Neuronal stem cell (in vitro differentiated cells): ENCODE data around the gene ATG4C.
"Not testable (repeated sequence)": the region's sequence is repeated elsewhere in the genome, so short reads cannot be mapped to it uniquely, and the experiment has no call there.

Source experiments
- DNase-seq: peaks from one replicate; pipeline ENCODE4 v3.0.0-alpha.2; 2013; ENCODE audit warnings: low spot score
- H2AFZ ChIP-seq: one replicate; pipeline ENCODE4 v1.6.1; 2013; ENCODE audit warnings: mild to moderate bottlenecking, low read length, inconsistent platforms
- H2AK5ac ChIP-seq: 2 replicates; pipeline ENCODE4 v1.6.1; 2013; ENCODE audit warnings: low read depth, mild to moderate bottlenecking, inconsistent platforms, low read length, moderate library complexity, mixed read lengths
- H2BK120ac ChIP-seq: 2 replicates; pipeline ENCODE4 v1.6.1; 2013; ENCODE audit warnings: low read depth, mild to moderate bottlenecking, inconsistent platforms, low read length, moderate library complexity, mixed read lengths
- H2BK12ac ChIP-seq: one replicate; pipeline ENCODE4 v1.6.1; 2013; ENCODE audit warnings: low read length, inconsistent platforms
- H2BK15ac ChIP-seq: 2 replicates; pipeline ENCODE4 v1.6.1; 2013; ENCODE audit warnings: mild to moderate bottlenecking, low read length, inconsistent platforms, mixed read lengths
- H2BK5ac ChIP-seq: one replicate; pipeline ENCODE4 v1.6.1; 2013; ENCODE audit warnings: inconsistent platforms, mild to moderate bottlenecking, low read length, moderate library complexity
- H3K14ac ChIP-seq: one replicate; pipeline ENCODE4 v1.6.1; 2013; ENCODE audit warnings: low read length, inconsistent platforms
- H3K18ac ChIP-seq: 2 replicates; pipeline ENCODE4 v1.6.1; 2013; ENCODE audit warnings: low read length, inconsistent platforms
- H3K23ac ChIP-seq: 2 replicates; pipeline ENCODE4 v1.6.1; 2013; ENCODE audit warnings: low read depth, mild to moderate bottlenecking, mixed read lengths, low read length, inconsistent platforms; ENCODE audit not compliant: poor library complexity
- H3K27ac ChIP-seq: replicated peaks from 3 replicates; pipeline ENCODE4 v1.5.1; 2013; ENCODE audit warnings: low read length, inconsistent platforms
- H3K27me3 ChIP-seq, 3 experiments: 2 replicates each; pipeline ENCODE4 v1.6.1; 2013; ENCODE audit warnings: low read length in 3 of 3, mild to moderate bottlenecking in 2 of 3, inconsistent platforms in 1 of 3, low read depth in 1 of 3, mixed read lengths in 1 of 3, moderate library complexity in 1 of 3; ENCODE audit not compliant: control insufficient read depth in 3 of 3, insufficient read depth in 3 of 3
- H3K36me3 ChIP-seq, 2 donors: replicated peaks in 1 of 2; 2 replicates each; pipeline ENCODE4 v1.6.1; 2013; ENCODE audit warnings: low read length in 2 of 2; ENCODE audit not compliant: control insufficient read depth in 2 of 2, insufficient read depth in 2 of 2
- H3K4ac ChIP-seq: 2 replicates; pipeline ENCODE4 v1.6.1; 2013; ENCODE audit warnings: inconsistent platforms, mild to moderate bottlenecking, low read length, moderate library complexity
- H3K4me1 ChIP-seq, 2 donors: 1 replicate in 1 of 2; 2 replicates in 1 of 2; pipeline ENCODE4 v1.6.1; 2013; ENCODE audit warnings: low read length in 2 of 2, low read depth in 1 of 2; ENCODE audit not compliant: control insufficient read depth in 2 of 2, insufficient read depth in 1 of 2
- H3K4me2 ChIP-seq: one replicate; pipeline ENCODE4 v1.6.1; 2013; ENCODE audit warnings: mild to moderate bottlenecking, low read length, inconsistent platforms; ENCODE audit not compliant: insufficient read depth, poor library complexity, severe bottlenecking
- H3K4me3 ChIP-seq, 2 donors: 2 replicates each; pipeline ENCODE4 v1.5.1; 2013; ENCODE audit warnings: low read length in 2 of 2, mild to moderate bottlenecking in 2 of 2, inconsistent platforms in 1 of 2, moderate library complexity in 1 of 2
- H3K79me1 ChIP-seq: one replicate; pipeline ENCODE4 v1.6.1; 2013; ENCODE audit warnings: low read depth, mild to moderate bottlenecking, inconsistent platforms, low read length, moderate library complexity
- H3K9ac ChIP-seq: one replicate; pipeline ENCODE4 v1.6.1; 2013; ENCODE audit warnings: mild to moderate bottlenecking, low read depth, low read length, inconsistent platforms; ENCODE audit not compliant: poor library complexity
- H3K9me3 ChIP-seq, 2 donors: replicated peaks in 1 of 2; 2 replicates each; pipeline versions ENCODE3 to v1.6.1; 2013; ENCODE audit warnings: low read length in 2 of 2, mild to moderate bottlenecking in 2 of 2, inconsistent platforms in 1 of 2, low read depth in 1 of 2, mixed read lengths in 1 of 2, moderate library complexity in 1 of 2; ENCODE audit not compliant: control insufficient read depth in 2 of 2, insufficient read depth in 1 of 2
- H4K8ac ChIP-seq: one replicate; pipeline ENCODE4 v1.6.1; 2013; ENCODE audit warnings: low read depth, mild to moderate bottlenecking, inconsistent platforms, low read length, moderate library complexity
- H4K91ac ChIP-seq: one replicate; pipeline ENCODE4 v1.6.1; 2013; ENCODE audit warnings: low read length, low read depth, mild to moderate bottlenecking, inconsistent platforms; ENCODE audit not compliant: poor library complexity
- WGBS, 2 donors: extraction: QIAGEN DNeasy Blood & Tissue Kit; methylation state at CpG; one replicate each; pipeline ENCODE4 v1.1.7; 2013; ENCODE audit warnings: missing lambda C conversion rate in 2 of 2, mixed read lengths in 1 of 2; ENCODE audit not compliant: insufficient read length in 2 of 2, insufficient replicate concordance in 1 of 2; ENCODE audit errors: extremely low coverage in 2 of 2; 5-methylcytosine and 5-hydroxymethylcytosine counted together

The ATG4C gene

DNA sequence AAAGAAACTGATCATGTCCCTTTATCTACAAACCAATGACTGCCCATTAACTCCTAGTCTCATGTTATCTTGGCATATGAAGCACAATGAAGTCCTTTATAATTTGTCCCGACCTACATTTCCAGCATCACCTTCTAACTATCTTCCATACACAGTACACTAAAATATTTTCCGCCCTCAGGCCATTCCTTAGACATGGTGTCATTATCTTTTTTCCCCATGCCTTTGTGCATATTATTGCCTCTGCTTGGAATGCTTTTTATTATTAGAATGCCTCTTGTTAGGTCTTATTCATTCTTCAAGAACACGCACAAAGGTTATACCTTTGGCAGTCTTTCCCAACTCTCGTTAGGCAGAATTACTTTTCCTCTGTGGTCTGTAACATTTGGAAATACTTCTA is 39.6 kb downstream of the ATG4C start:
- H3K79me1 ChIP-seq, result no peaks in the 10 kb centered on the region
- no peaks in the 10 kb centered on the region for H3K9me3 ChIP-seq
- no peak overlapping the region for H2AK5ac ChIP-seq
- H4K8ac ChIP-seq, result no peak overlapping the region
- H2BK5ac ChIP-seq, result no peak overlapping the region
- H2BK120ac ChIP-seq, result no peak overlapping the region
- H3K18ac ChIP-seq, result no peak overlapping the region
- H3K4me3 ChIP-seq, result no peak overlapping the region
- H3K27me3 ChIP-seq, result no peaks in the 10 kb centered on the region
- DNase-seq, result no peak
- H3K4me2 ChIP-seq, result no peak overlapping the region
- H2BK12ac ChIP-seq, result no peak overlapping the region
- no peak overlapping the region for H3K4ac ChIP-seq
- WGBS, 2 donors, result no CpG with 5 or more reads among the region's 4 CpGs
- no peak overlapping the region for H2AFZ ChIP-seq
- peaks cover 0 to 13% of the 10 kb centered on the region in 2 donors for H3K36me3 ChIP-seq
- no peak overlapping the region for H4K91ac ChIP-seq
- no peak overlapping the region for H2BK15ac ChIP-seq
- H3K4me1 ChIP-seq, result no peaks in the 10 kb centered on the region
- H3K9ac ChIP-seq, result no peak overlapping the region
- H3K23ac ChIP-seq, result no peak overlapping the region
- no peak overlapping the region for H3K14ac ChIP-seq
- H3K27ac ChIP-seq, result no peak overlapping the region

DNA sequence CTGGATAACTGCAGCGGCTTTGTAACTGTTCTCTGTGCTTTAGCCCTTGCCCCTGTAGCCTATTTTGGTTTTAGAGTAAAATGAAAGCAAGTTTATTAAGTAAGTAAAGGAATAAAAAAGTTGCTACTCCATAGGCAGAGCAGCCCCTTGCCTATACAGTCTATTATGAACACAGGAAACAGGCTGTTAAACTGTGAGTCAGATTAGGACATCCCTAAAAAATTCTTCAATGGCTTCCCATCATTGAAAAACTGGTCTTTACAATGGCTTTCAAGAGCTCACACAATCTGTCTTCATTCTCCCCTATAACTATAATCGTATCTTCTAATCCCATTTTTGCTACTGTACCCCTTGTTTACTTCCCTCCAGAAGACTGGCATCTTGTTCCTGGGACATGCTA is 43.0 kb downstream of the ATG4C start:
- Histone ChIP-seq H3K27me3 (no peaks in the 10 kb centered on the region), H3K4ac (no peak overlapping the region), H3K18ac (no peak overlapping the region), H3K9me3 (no peaks in the 10 kb centered on the region), H2BK12ac (no peak overlapping the region), H4K8ac (no peak overlapping the region), H3K4me2 (no peak overlapping the region), H2BK15ac (no peak overlapping the region), H4K91ac (no peak overlapping the region), H3K36me3 (peaks cover 0 to 5% of the 10 kb centered on the region in 2 donors), H2AK5ac (no peak overlapping the region), H2AFZ (no peak overlapping the region), H3K4me3 (no peak overlapping the region), H3K79me1 (no peaks in the 10 kb centered on the region), H2BK120ac (no peak overlapping the region), H2BK5ac (no peak overlapping the region), H3K23ac (no peak overlapping the region), H3K4me1 (no peaks in the 10 kb centered on the region), H3K9ac (no peak overlapping the region), H3K14ac (no peak overlapping the region), H3K27ac (no peak overlapping the region)
- no peak for DNase-seq
- WGBS, 2 donors, result no CpG with 5 or more reads among the region's 2 CpGs

DNA sequence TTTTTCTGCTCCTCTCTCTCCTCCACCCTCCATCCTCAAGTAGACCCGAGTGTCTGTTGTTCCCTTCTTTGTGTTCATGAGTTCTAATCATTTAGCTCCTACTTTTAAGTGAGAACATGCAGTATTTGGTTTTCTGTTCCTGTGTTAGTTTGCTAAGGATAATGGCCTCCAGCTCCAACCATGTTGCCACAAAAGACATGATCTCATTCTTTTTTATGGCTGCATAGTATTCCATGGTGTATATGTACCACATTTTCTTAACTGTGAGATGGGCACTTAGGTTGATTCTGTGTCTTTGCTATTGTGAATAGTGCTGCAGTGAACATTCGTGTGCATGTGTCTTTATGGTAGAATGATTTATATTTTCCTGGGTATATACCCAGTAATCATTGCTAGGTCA is 43.9 kb downstream of the ATG4C start:
- H3K27me3 ChIP-seq, H3K36me3 ChIP-seq, H3K23ac ChIP-seq, H4K91ac ChIP-seq, H2BK5ac ChIP-seq, H3K18ac ChIP-seq, H2BK15ac ChIP-seq, H2BK120ac ChIP-seq, H2BK12ac ChIP-seq, H3K79me1 ChIP-seq, H3K4me2 ChIP-seq, H4K8ac ChIP-seq, H3K4ac ChIP-seq, H3K9ac ChIP-seq, H3K4me3 ChIP-seq, H2AK5ac ChIP-seq, H2AFZ ChIP-seq, DNase-seq, H3K4me1 ChIP-seq, H3K9me3 ChIP-seq, H3K14ac ChIP-seq, H3K27ac ChIP-seq: not testable (repeated sequence)
- whole genome bisulfite sequencing, 2 donors, result no CpG with 5 or more reads among the region's 2 CpGs

DNA sequence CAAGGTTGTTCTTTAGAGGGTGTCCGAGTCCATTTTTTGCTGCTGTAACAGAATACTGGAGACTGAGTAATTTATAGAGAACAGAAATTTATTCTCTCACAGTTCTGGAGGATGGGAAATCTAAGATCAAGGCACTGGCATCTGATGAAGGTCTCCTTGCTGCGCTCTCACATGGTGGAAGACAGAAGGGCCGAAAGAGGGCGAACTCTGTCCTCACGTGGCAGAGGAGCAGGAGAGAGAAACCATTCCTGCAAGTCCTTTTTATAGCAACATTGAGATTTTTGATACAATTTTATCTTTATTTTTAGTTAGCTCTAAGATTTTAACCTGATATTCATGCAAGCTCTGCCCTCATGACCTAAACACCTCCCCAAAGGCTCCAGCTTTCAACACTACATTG is 48.3 kb downstream of the ATG4C start:
- Histone ChIP-seq H3K4me3 (no peak overlapping the region), H3K4me2 (no peak overlapping the region), H3K79me1 (no peaks in the 10 kb centered on the region), H3K4me1 (no peaks in the 10 kb centered on the region), H2AFZ (no peak overlapping the region), H2BK5ac (no peak overlapping the region), H3K14ac (no peak overlapping the region), H4K91ac (no peak overlapping the region), H2BK12ac (no peak overlapping the region), H3K4ac (no peak overlapping the region), H4K8ac (no peak overlapping the region), H2BK120ac (no peak overlapping the region), H3K9ac (no peak overlapping the region), H2AK5ac (no peak overlapping the region), H3K27me3 (no peaks in the 10 kb centered on the region), H3K27ac (no peak overlapping the region), H3K9me3 (no peaks in the 10 kb centered on the region), H2BK15ac (no peak overlapping the region), H3K18ac (no peak overlapping the region), H3K36me3 (peaks cover 2 to 18% of the 10 kb centered on the region in 2 donors), H3K23ac (no peak overlapping the region)
- no peak for DNase-seq
- WGBS, 2 donors, result no CpG with 5 or more reads among the region's 5 CpGs
